Measurements from ENCODE around the gene MAP3K14. TPM values are rescaled to one million over a fixed set of nuclear protein-coding genes. Genes with fewer than 3 reads are reported as not detected.

MAP3K14 gene
- total RNA-seq, result 2.3 and 3.2 TPM in 2 replicates

GRCh38 chr17:45316434-45317110 lies at the start of gene MAP3K14:
TSS of gene MAP3K14 (minus strand) at chr17:45317020. CDS start at chr17:45290745, 26,275 bp downstream.

GRCh38 chr17:45261577-45262515 lies 55.0 kb downstream of the MAP3K14 start, which contains the start of gene SPATA32:
TSS of gene SPATA32 (minus strand) at chr17:45262094. CDS start at chr17:45262016, 78 bp downstream.

GRCh38 chr17:45221081-45222013 lies 95.5 kb downstream of the MAP3K14 start, which contains the start of gene FMNL1:
TSS of gene FMNL1 (plus strand) at chr17:45221885. CDS start at chr17:45222125, 240 bp downstream.

Other genes with a start within 250 kb of the MAP3K14 start
- gene PLCD3, start 184.5 kb downstream of the MAP3K14 start, total RNA-seq, result 47.4 and 52.1 TPM in 2 replicates
- 3.5 and 6.5 TPM in 2 replicates for gene ACBD4, start 181.3 kb downstream of the MAP3K14 start, total RNA-seq
- 8.1 and 8.2 TPM in 2 replicates for gene HEXIM1, start 168.5 kb downstream of the MAP3K14 start, total RNA-seq
- gene HEXIM2, start 155.1 kb downstream of the MAP3K14 start, total RNA-seq, result 2.8 and 4.2 TPM in 2 replicates
- 3.0 and 3.3 TPM in 2 replicates for gene FMNL1, start 95.1 kb downstream of the MAP3K14 start, total RNA-seq
- not detected in 2 replicates for gene SPATA32, start 54.9 kb downstream of the MAP3K14 start, total RNA-seq
- gene ARHGAP27, start 115.8 kb upstream of the MAP3K14 start, total RNA-seq, result 48.0 and 55.3 TPM in 2 replicates
- 31.4 and 43.0 TPM in 2 replicates for gene PLEKHM1, start 173.7 kb upstream of the MAP3K14 start, total RNA-seq

Data from vein endothelial cell (primary cell).